CD4-positive, alpha-beta T cell (primary cell): ENCODE data around the gene SMIM38. TPM values are rescaled to one million over a fixed set of nuclear protein-coding genes. Genes with fewer than 3 reads are reported as not detected.

ENCODE experiments used
- ATAC-seq: fragments of 200-7000 bp; cut with Tn5 transposase; one replicate; pipeline ENCODE4 v1.10.0; 2022; ENCODE audit warnings: mild to moderate bottlenecking; ENCODE audit not compliant: poor library complexity
- CTCF ChIA-PET: fragments of 350-600 bp; sonication (Branson Sonifier 250); formaldehyde crosslinking; loops from one replicate; lab custom pipeline; 2021; ENCODE audit warnings: antibody characterized with exemption, inconsistent platforms; lab: Charles Lee
- POLR2A ChIA-PET: fragments of 350-600 bp; sonication (Branson Sonifier 250); formaldehyde crosslinking; loops from one replicate; lab custom pipeline; 2021; ENCODE audit warnings: antibody characterized with exemption, inconsistent platforms; lab: Charles Lee
- DNase-seq, 14 experiments: peaks; one replicate each; pipeline ENCODE4 v3.0.0-alpha.2; 2013 to 2020; ENCODE audit warnings: mixed read lengths in 2 of 14
- H3K27ac ChIP-seq, 2 donors: one replicate each; pipeline versions ENCODE4 v1.5.1 to v1.7.0; 2013; ENCODE audit warnings: low read length in 2 of 2, low read depth in 1 of 2, mild to moderate bottlenecking in 1 of 2
- H3K27me3 ChIP-seq, 2 experiments: 1 replicate in 1 of 2; 2 replicates in 1 of 2; pipeline versions ENCODE4 v1.6.1 to v1.7.0; 2013; ENCODE audit warnings: low read length in 2 of 2, control low read depth in 1 of 2, mild to moderate bottlenecking in 1 of 2, moderate library complexity in 1 of 2; ENCODE audit not compliant: insufficient read depth in 2 of 2, control insufficient read depth in 1 of 2
- H3K36me3 ChIP-seq: one replicate; pipeline ENCODE4 v1.6.1; 2013; ENCODE audit warnings: low read length, control low read depth; ENCODE audit not compliant: insufficient read depth
- H3K4me1 ChIP-seq: one replicate; pipeline ENCODE4 v1.6.1; 2013; ENCODE audit warnings: low read length, control low read depth; ENCODE audit not compliant: insufficient read depth
- H3K4me3 ChIP-seq: one replicate; pipeline ENCODE4 v1.5.1; 2013; ENCODE audit warnings: mild to moderate bottlenecking, low read length, moderate library complexity
- H3K9me3 ChIP-seq, 2 experiments: 1 replicate in 1 of 2; 2 replicates in 1 of 2; pipeline versions ENCODE4 v1.6.1 to v1.7.0; 2013; ENCODE audit warnings: low read length in 2 of 2, mild to moderate bottlenecking in 2 of 2, control low read depth in 1 of 2, moderate library complexity in 1 of 2; ENCODE audit not compliant: control insufficient read depth in 1 of 2, insufficient read depth in 1 of 2
- H3K27ac Mint-ChIP-seq: one replicate; pipeline ENCODE4 v1.8.0; 2020; ENCODE audit warnings: mixed read lengths
- H3K27me3 Mint-ChIP-seq: one replicate; pipeline ENCODE4 v1.8.0; 2021; ENCODE audit warnings: mixed read lengths
- H3K36me3 Mint-ChIP-seq: one replicate; pipeline ENCODE4 v1.8.0; 2021; ENCODE audit warnings: low read depth, mixed read lengths
- H3K4me1 Mint-ChIP-seq: one replicate; pipeline ENCODE4 v1.8.0; 2021; ENCODE audit warnings: low read depth, mixed read lengths
- H3K4me3 Mint-ChIP-seq: one replicate; pipeline ENCODE4 v1.8.0; 2020; ENCODE audit warnings: mild to moderate bottlenecking, mixed read lengths
- H3K9me3 Mint-ChIP-seq: one replicate; pipeline ENCODE4 v1.8.0; 2020; ENCODE audit warnings: mixed read lengths
- CTCF ChIP-seq: fragments of 200-600 bp; IDR thresholded peaks from one replicate; pipeline ENCODE4 v1.8.0; 2022; ENCODE audit warnings: antibody characterized with exemption, mild to moderate bottlenecking
- intact Hi-C, 2 experiments: fragments of 100-400 bp; cut with DNase I in 1 of 2; cut with micrococcal nuclease in 1 of 2; formaldehyde crosslinking; loops; one replicate each; pipeline versions ENCODE4 v1.15.1 to v1.9.0; 2023 to 2025; cut with DNase I, micrococcal nuclease
- total RNA-seq, 174 experiments: library from RNA in 2 of 174; stranded (reverse) in 2 of 174; gene quantifications; one replicate each; pipeline ENCODE4 v1.2.3 and lab custom pipeline; 2021 to 2026

The SMIM38 gene
- total RNA-seq, 2 experiments from 2014 or later = 0.08 to 0.30 TPM

- intact Hi-C loops = no loop called here
- Histone ChIP-seq H3K27me3 (peaks cover 0 to 2% of the 10 kb centered on the region in 2 experiments), H3K4me1 (no peaks in the 10 kb centered on the region), H3K27ac (no peak overlapping the region), H3K9me3 (peaks cover 5% of the 10 kb centered on the region in 2 experiments), H3K36me3 (no peaks in the 10 kb centered on the region), H3K4me3 (no peak overlapping the region)
- ChIA-PET CTCF (no interaction called here), POLR2A (no interaction called here)
- H3K27ac Mint-ChIP-seq = no peak overlapping the region
- ATAC-seq = no peak
- H3K36me3 Mint-ChIP-seq = no peaks in the 10 kb centered on the region
- no peak for TF ChIP-seq CTCF
- no peak overlapping the region for H3K4me3 Mint-ChIP-seq
- no peaks in the 10 kb centered on the region for H3K27me3 Mint-ChIP-seq
- DNase-seq = peak in 4 of 14 experiments; percentile 2 to 28 (median 14)
- H3K4me1 Mint-ChIP-seq = no peaks in the 10 kb centered on the region
- H3K9me3 Mint-ChIP-seq = peaks cover 4% of the 10 kb centered on the region
These were observed 10.7 kb downstream of the SMIM38 start for GRCh38 chr11:69166218-69167115.

DNA sequence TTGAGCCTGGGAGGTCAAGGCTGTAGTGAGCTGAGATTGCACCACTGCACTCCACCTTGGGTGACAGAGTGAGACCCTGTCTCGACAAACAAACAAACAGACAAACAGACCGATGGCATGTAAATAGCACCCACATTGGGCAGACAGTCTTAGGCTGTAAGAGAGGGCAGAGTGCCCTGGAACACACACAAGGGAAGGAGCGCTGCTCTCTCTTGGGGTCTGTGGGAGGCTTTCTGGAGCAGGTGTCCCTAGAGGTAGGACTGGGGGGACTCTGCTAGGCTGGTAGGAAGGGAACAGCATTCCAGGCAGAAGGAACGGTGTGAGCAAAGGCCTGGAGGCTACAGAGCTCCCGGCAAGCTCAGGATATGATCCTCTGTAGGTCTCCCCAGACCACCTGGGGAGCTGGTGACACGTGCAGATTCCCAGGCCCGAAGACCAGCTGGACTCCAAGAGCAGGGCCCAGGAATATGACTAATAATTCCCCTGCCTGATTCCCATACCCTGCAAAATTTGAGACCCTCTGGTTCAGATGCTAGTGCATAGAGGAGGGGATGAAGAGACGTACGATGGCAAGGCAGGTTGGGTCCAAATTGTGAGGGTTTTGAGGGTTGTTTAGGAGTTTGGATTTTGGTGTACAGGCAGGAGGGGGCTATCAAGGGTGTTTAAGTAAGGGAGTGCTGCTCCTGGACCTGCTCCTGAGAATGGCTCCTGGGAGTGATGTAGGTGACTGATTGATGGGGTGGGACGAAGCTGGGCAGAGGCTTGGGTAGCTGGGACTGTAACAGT lies 11.6 kb downstream of the SMIM38 start:
- CTCF ChIA-PET = no interaction called here
- TF ChIP-seq CTCF = no peak
- Mint-ChIP-seq H3K4me3 (no peak overlapping the region), H3K4me1 (no peaks in the 10 kb centered on the region), H3K27ac (no peak overlapping the region), H3K27me3 (no peaks in the 10 kb centered on the region), H3K9me3 (peaks cover 4% of the 10 kb centered on the region), H3K36me3 (no peaks in the 10 kb centered on the region)
- peaks cover 0 to 2% of the 10 kb centered on the region in 2 experiments for H3K27me3 ChIP-seq
- no peak for ATAC-seq
- H3K4me3 ChIP-seq = no peak overlapping the region
- intact Hi-C loops = no loop called here
- no peaks in the 10 kb centered on the region for H3K4me1 ChIP-seq
- no peak for DNase-seq
- POLR2A ChIA-PET = no interaction called here
- no peak overlapping the region for H3K27ac ChIP-seq
- peaks cover 5% of the 10 kb centered on the region in 2 experiments for H3K9me3 ChIP-seq
- no peaks in the 10 kb centered on the region for H3K36me3 ChIP-seq

DNA sequence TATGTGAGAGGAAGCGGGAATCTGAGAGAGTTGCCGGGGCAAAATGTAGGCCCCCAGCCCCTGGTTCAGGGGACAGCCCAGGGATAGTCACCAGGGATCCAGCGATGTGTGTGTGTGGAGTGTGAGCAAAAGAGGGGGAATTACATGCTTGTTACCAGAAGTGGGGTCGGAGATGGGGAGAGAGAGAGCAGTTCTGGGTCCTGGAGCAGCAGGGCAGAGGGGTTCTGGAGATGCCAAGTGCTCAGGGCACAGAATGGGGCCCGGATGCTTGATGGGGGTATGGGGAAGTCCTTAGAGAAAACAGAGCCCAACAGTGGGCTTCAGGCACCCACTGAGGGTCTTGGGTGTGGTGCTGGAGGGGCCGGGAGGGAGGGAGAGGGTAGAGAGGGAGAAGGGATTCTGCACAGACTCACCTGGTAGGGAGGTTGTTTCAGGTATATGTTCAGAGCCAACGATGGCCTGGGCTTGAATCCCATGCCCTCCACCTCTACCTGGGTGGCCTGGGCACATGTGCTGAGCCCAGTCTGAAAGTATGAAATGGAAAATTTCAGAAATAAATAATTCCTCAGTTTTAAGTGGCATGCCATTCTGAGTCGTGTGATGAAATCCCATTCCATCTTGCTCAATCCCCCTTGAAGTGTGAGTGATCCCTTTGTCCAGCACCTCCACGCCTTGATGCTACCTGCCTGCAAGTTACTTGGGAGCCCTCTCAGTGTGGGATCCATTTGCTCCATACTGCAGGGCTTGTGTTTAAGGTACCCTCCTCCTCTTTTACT lies 12.4 kb downstream of the SMIM38 start:
- intact Hi-C loops = no loop called here
- ATAC-seq = no peak
- no peak for DNase-seq
- ChIA-PET POLR2A (no interaction called here), CTCF (no interaction called here)
- Histone ChIP-seq H3K36me3 (no peaks in the 10 kb centered on the region), H3K27ac (no peak overlapping the region), H3K27me3 (peaks cover 0 to 2% of the 10 kb centered on the region in 2 experiments), H3K9me3 (peaks cover 5% of the 10 kb centered on the region in 2 experiments), H3K4me1 (no peaks in the 10 kb centered on the region), H3K4me3 (no peak overlapping the region)
- no peak for TF ChIP-seq CTCF
- H3K36me3 Mint-ChIP-seq = no peaks in the 10 kb centered on the region
- H3K27ac Mint-ChIP-seq = no peak overlapping the region
- no peak overlapping the region for H3K4me3 Mint-ChIP-seq
- peaks cover 4% of the 10 kb centered on the region for H3K9me3 Mint-ChIP-seq
- H3K4me1 Mint-ChIP-seq = no peaks in the 10 kb centered on the region
- no peaks in the 10 kb centered on the region for H3K27me3 Mint-ChIP-seq
